Activated B cell treated with CpG ODN at 0.5 μM for 24 hours (primary cell): ENCODE data around the gene PFKL. TPM values are rescaled to one million over a fixed set of nuclear protein-coding genes. Genes with fewer than 3 reads are reported as not detected.

ENCODE experiments used
- ATAC-seq: fragments of 200-7000 bp; cut with Tn5 transposase; one replicate; pipeline ENCODE4 v1.10.0; 2021; ENCODE audit warnings: low read depth, mild to moderate bottlenecking, moderate library complexity
- CTCF ChIA-PET: fragments of 350-600 bp; sonication (Branson Sonifier 250); formaldehyde crosslinking; loops from one replicate; lab custom pipeline; 2021; ENCODE audit warnings: antibody characterized with exemption; lab: Charles Lee
- POLR2A ChIA-PET: fragments of 350-600 bp; sonication (Branson Sonifier 250); formaldehyde crosslinking; loops from one replicate; lab custom pipeline; 2021; ENCODE audit warnings: antibody characterized with exemption; lab: Charles Lee
- DNase-seq: peaks from one replicate; pipeline ENCODE4 v3.0.0; 2022
- H3K27ac Mint-ChIP-seq: one replicate; pipeline ENCODE4 v1.8.0; 2020; ENCODE audit warnings: mixed read lengths
- H3K27me3 Mint-ChIP-seq: one replicate; pipeline ENCODE4 v1.8.0; 2021; ENCODE audit warnings: mixed read lengths
- H3K36me3 Mint-ChIP-seq: one replicate; pipeline ENCODE4 v1.8.0; 2021; ENCODE audit warnings: low read depth, mixed read lengths
- H3K4me1 Mint-ChIP-seq: one replicate; pipeline ENCODE4 v1.8.0; 2021; ENCODE audit warnings: mixed read lengths
- H3K4me3 Mint-ChIP-seq: one replicate; pipeline ENCODE4 v1.8.0; 2020; ENCODE audit warnings: mild to moderate bottlenecking, mixed read lengths
- H3K9me3 Mint-ChIP-seq: one replicate; pipeline ENCODE4 v1.8.0; 2020; ENCODE audit warnings: mixed read lengths
- CTCF ChIP-seq: fragments of 200-600 bp; IDR thresholded peaks from one replicate; pipeline ENCODE4 v1.8.0; 2022; ENCODE audit warnings: antibody characterized with exemption, mild to moderate bottlenecking
- intact Hi-C: fragments of 100-400 bp; cut with micrococcal nuclease; formaldehyde crosslinking; loops from one replicate; pipeline ENCODE4 v1.15.1; 2024
- total RNA-seq: library from RNA; stranded (reverse); gene quantifications from 2 replicates; pipeline ENCODE4 v1.2.3, GENCODE V29; 2022

The PFKL gene
- total RNA-seq, 1 donor from 2014 or later: 174 TPM

DNA sequence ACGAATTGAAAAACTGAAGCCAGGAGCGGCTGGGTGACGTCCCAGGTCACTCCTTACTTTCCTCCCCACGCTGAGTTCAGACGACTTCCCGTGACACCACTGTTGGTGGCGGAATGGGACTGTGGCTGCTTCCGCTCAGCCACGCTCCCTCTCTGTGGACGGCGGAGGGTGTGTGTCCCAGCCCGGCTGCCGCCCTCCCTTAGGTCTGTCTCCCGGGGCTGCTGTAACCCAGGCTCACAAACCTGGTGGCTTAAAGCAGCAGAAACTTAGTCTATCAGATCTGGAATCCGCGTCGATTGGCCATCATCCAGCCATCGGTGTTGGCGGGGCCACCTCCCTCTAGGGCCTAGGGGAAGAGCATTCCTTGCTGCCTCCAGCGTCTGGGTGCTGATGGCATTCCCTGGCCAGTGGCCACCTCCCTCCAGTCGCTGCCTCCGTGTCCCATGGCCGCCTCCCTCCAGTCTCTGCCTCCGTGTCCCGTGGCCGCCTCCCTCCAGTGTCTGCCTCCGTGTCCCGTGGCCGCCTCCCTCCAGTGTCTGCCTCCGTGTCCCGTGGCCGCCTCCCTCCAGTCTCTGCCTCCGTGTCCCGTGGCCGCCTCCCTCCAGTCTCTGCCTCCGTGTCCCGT, 71.0 kb downstream of the PFKL start:
- ATAC-seq (no peak), DNase-seq (no peak)
- peaks cover 2% of the 10 kb centered on the region for H3K36me3 Mint-ChIP-seq

DNA sequence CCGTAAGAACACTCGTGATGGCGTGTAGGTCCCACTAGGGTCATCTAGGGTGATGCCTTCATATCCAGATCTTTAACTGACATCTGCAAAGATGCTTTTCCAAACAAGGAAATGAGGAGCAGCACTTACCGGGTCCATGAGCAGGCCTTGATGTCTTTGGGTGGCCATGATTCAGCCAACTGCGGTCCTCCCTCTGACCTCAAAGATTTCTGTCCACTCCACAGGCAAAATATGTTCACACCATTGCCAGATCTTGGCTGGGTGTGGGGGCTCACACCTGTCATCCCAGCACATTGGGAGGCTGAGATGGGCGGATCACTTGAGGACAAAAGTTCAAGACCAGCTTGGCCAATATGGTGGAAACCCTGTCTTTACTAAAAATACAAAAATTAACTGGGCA, 71.7 kb downstream of the PFKL start:
- DNase-seq: no peak
- ATAC-seq: no peak
- POLR2A ChIA-PET: no interaction called here
- Mint-ChIP-seq H3K36me3 (peaks cover 2% of the 10 kb centered on the region), H3K4me1 (peaks cover 20% of the 10 kb centered on the region), H3K27me3 (no peaks in the 10 kb centered on the region), H3K27ac (no peak overlapping the region), H3K4me3 (no peak overlapping the region), H3K9me3 (peaks cover 3% of the 10 kb centered on the region)
- CTCF ChIA-PET: no interaction called here
- no peak for TF ChIP-seq CTCF
- intact Hi-C loops: no loop called here

More for the DNA sequence above, 71.0 kb downstream of the PFKL start:
- Mint-ChIP-seq H3K4me1 (peaks cover 14% of the 10 kb centered on the region), H3K9me3 (peaks cover 3% of the 10 kb centered on the region), H3K27ac (no peak overlapping the region), H3K27me3 (no peaks in the 10 kb centered on the region), H3K4me3 (no peak overlapping the region)
- ChIA-PET CTCF (no interaction called here), POLR2A (no interaction called here)
- TF ChIP-seq CTCF: no peak
- intact Hi-C loops: no loop called here

- ATAC-seq (no peak), DNase-seq (no peak)
- TF ChIP-seq CTCF: no peak
- intact Hi-C loops: no loop called here
- Mint-ChIP-seq H3K36me3 (peaks cover 2% of the 10 kb centered on the region), H3K4me1 (peaks cover 25% of the 10 kb centered on the region), H3K9me3 (peaks cover 3% of the 10 kb centered on the region), H3K4me3 (no peak overlapping the region), H3K27me3 (no peaks in the 10 kb centered on the region), H3K27ac (no peak overlapping the region)
- ChIA-PET POLR2A (no interaction called here), CTCF (no interaction called here)
Observed at GRCh38 chr21:44372616-44373015, 72.8 kb downstream of the PFKL start.

DNA sequence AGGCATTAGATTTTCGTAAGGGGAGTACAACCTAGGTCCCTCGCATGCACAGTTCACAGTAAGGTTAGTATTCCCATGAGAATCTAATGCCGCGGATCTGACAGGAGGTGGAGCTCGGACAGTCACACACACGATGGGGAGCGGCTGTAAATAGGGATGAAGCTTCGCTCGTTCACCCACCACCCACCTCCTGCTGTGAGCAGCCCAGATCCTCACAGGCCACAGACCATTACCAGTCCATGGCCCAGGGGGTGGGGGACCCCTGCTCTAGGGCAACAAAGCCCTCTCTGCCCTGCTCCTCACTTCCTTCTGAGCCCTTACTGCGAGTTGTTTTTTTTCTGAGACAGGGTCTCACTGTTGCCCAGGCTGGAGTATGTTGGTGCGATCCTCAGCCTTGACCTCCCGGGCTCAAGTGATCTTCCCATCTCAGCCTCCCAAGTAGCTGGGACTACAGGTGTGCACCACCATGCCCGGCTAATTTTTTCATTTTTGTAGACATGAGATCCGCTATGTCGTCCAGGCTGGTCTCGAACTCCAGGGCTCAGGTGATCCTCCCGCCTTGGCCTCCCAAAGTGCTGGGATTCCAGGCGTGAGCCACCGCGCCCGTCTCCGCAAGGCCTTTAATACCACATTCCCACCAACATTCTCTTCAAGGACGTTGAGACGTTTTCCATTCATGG, 74.9 kb downstream of the PFKL start:
- POLR2A ChIA-PET: no interaction called here
- no peak for ATAC-seq

More for the DNA sequence above, 74.9 kb downstream of the PFKL start:
- peaks cover 3% of the 10 kb centered on the region for H3K9me3 Mint-ChIP-seq
- CTCF ChIA-PET: no interaction called here
- no peak for TF ChIP-seq CTCF
- no peaks in the 10 kb centered on the region for H3K27me3 Mint-ChIP-seq
- intact Hi-C loops: no loop called here
- H3K4me1 Mint-ChIP-seq: peaks cover 25% of the 10 kb centered on the region
- DNase-seq: no peak
- H3K27ac Mint-ChIP-seq: no peak overlapping the region
- peak overlapping the region; percentile 9 for H3K4me3 Mint-ChIP-seq
- H3K36me3 Mint-ChIP-seq: peaks cover 2% of the 10 kb centered on the region
